DOHH2 (cell line): ENCODE results near the gene MMP23B.
"Not testable (repeated sequence)": the region's sequence is repeated elsewhere in the genome, so short reads cannot be mapped to it uniquely, and the experiment has no call there.

Experiments used
- H3F3A ChIP-seq: fragments of 200-600 bp; sonication (generic), shearing (Covaris generic); 2 replicates; pipeline ENCODE4 v1.6.0; 2016; ENCODE audit warnings: antibody characterized with exemption, mild to moderate bottlenecking; ENCODE audit not compliant: control insufficient read depth, insufficient read depth
- H3K27ac ChIP-seq: fragments of 200-600 bp; sonication (generic); 2 replicates; pipeline ENCODE4 v1.5.1; 2014; ENCODE audit warnings: low read depth, mild to moderate bottlenecking, low read length, moderate library complexity
- H3K27me3 ChIP-seq: fragments of 200-600 bp; sonication (generic); 2 replicates; pipeline ENCODE4 v1.6.1; 2014; ENCODE audit warnings: mild to moderate bottlenecking, low read length, mixed read lengths; ENCODE audit not compliant: control insufficient read depth
- H3K36me3 ChIP-seq: fragments of 200-600 bp; sonication (generic); 2 replicates; pipeline ENCODE4 v1.6.1; 2014; ENCODE audit warnings: mild to moderate bottlenecking, low read length, moderate library complexity, mixed read lengths; ENCODE audit not compliant: control insufficient read depth
- H3K4me1 ChIP-seq: fragments of 200-600 bp; sonication (generic); 2 replicates; pipeline ENCODE4 v1.6.1; 2014; ENCODE audit warnings: mild to moderate bottlenecking, low read length, mixed read lengths; ENCODE audit not compliant: control insufficient read depth
- H3K4me2 ChIP-seq: fragments of 200-600 bp; sonication (generic); 2 replicates; pipeline ENCODE4 v1.6.0; 2014; ENCODE audit warnings: mild to moderate bottlenecking, low read length, moderate library complexity
- H3K4me3 ChIP-seq: fragments of 200-600 bp; sonication (generic); 2 replicates; pipeline ENCODE4 v1.5.1; 2014; ENCODE audit warnings: mild to moderate bottlenecking, low read length, mixed read lengths
- H3K79me2 ChIP-seq: fragments of 200-600 bp; sonication (generic); 2 replicates; pipeline ENCODE4 v1.6.1; 2014; ENCODE audit warnings: mild to moderate bottlenecking, low read length, mixed read lengths; ENCODE audit not compliant: control insufficient read depth
- H3K9me2 ChIP-seq: fragments of 200-600 bp; sonication (generic); replicated peaks from 2 replicates; pipeline ENCODE4 v1.6.1; 2014; ENCODE audit warnings: mild to moderate bottlenecking, low read length, mixed read lengths; ENCODE audit not compliant: control insufficient read depth
- H3K9me3 ChIP-seq: fragments of 200-600 bp; sonication (generic); 2 replicates; pipeline ENCODE4 v1.6.1; 2014; ENCODE audit warnings: antibody characterized with exemption, low read length, mixed read lengths; ENCODE audit not compliant: control insufficient read depth, insufficient read depth
- H4K20me1 ChIP-seq: fragments of 200-600 bp; sonication (generic); 2 replicates; pipeline ENCODE4 v1.6.0; 2014; ENCODE audit warnings: low read depth, mild to moderate bottlenecking, antibody characterized with exemption, low read length, moderate library complexity; ENCODE audit not compliant: control insufficient read depth, insufficient read depth
- CTCF ChIP-seq: fragments of 200-600 bp; sonication (generic); IDR thresholded peaks from one replicate; pipeline ENCODE4 v1.5.1; 2014; ENCODE audit warnings: antibody characterized with exemption, mild to moderate bottlenecking, low read depth, low read length; ENCODE audit not compliant: poor library complexity, severe bottlenecking
- EZH2phosphoT487 ChIP-seq: fragments of 200-600 bp; sonication (generic); IDR thresholded peaks from 2 replicates; pipeline ENCODE4 v1.6.1; 2017; ENCODE audit warnings: borderline replicate concordance, mild to moderate bottlenecking, antibody characterized with exemption, low read length, moderate library complexity, mixed read lengths

MMP23B gene

GRCh38 chr1:1630965-1631781 lies 800 bp upstream of the MMP23B start:
- peak overlapping the region; percentile 60 for H3K4me3 ChIP-seq
- H3K27me3 ChIP-seq: no peaks in the 10 kb centered on the region
- H3K9me3 ChIP-seq: no peaks in the 10 kb centered on the region
- no peaks in the 10 kb centered on the region for H3K9me2 ChIP-seq
- H3K79me2 ChIP-seq: no peaks in the 10 kb centered on the region
- H4K20me1 ChIP-seq: no peaks in the 10 kb centered on the region
- H3K4me2 ChIP-seq: peak overlapping the region; percentile 71
- TF ChIP-seq EZH2phosphoT487 (no peak), CTCF (no peak)
- no peak overlapping the region for H3K27ac ChIP-seq
- peaks cover 20% of the 10 kb centered on the region for H3K4me1 ChIP-seq
- no peaks in the 10 kb centered on the region for H3F3A ChIP-seq
- H3K36me3 ChIP-seq: no peaks in the 10 kb centered on the region

- H4K20me1 ChIP-seq, H3K79me2 ChIP-seq, H3F3A ChIP-seq, H3K27ac ChIP-seq, H3K4me3 ChIP-seq, H3K27me3 ChIP-seq, H3K9me3 ChIP-seq, H3K9me2 ChIP-seq, H3K4me2 ChIP-seq: not testable (repeated sequence)
- Histone ChIP-seq H3K4me1 (peaks cover 20% of the 10 kb centered on the region), H3K36me3 (peaks cover 11% of the 10 kb centered on the region)
These were observed 1.4 kb downstream of the MMP23B start for GRCh38 chr1:1633409-1633808.

- not testable (repeated sequence) for H3K4me3 ChIP-seq, H3K9me3 ChIP-seq, H3K27me3 ChIP-seq, H3K79me2 ChIP-seq, H4K20me1 ChIP-seq, H3K27ac ChIP-seq, H3K4me2 ChIP-seq, H3K4me1 ChIP-seq, H3K9me2 ChIP-seq, H3F3A ChIP-seq
- peaks cover 15% of the 10 kb centered on the region for H3K36me3 ChIP-seq
These were observed 2.6 kb downstream of the MMP23B start for GRCh38 chr1:1634613-1635012.

- H3K9me2 ChIP-seq, H3F3A ChIP-seq, H3K27me3 ChIP-seq, H3K9me3 ChIP-seq, H3K79me2 ChIP-seq, H3K27ac ChIP-seq, H3K4me1 ChIP-seq, H3K4me2 ChIP-seq, H3K4me3 ChIP-seq, H4K20me1 ChIP-seq: not testable (repeated sequence)
- peaks cover 15% of the 10 kb centered on the region for H3K36me3 ChIP-seq
These were observed 4.9 kb downstream of the MMP23B start for GRCh38 chr1:1636621-1637478.

- H4K20me1 ChIP-seq, H3K27me3 ChIP-seq, H3K4me3 ChIP-seq, H3K79me2 ChIP-seq, H3K27ac ChIP-seq, H3K4me2 ChIP-seq, H3K4me1 ChIP-seq, H3K9me3 ChIP-seq, H3F3A ChIP-seq, H3K9me2 ChIP-seq: not testable (repeated sequence)
- peaks cover 15% of the 10 kb centered on the region for H3K36me3 ChIP-seq
These were observed 5.5 kb downstream of the MMP23B start for GRCh38 chr1:1637479-1637875.

- H3K4me1 ChIP-seq: not testable (repeated sequence)
These were observed 6.6 kb downstream of the MMP23B start for GRCh38 chr1:1638528-1638927.

GRCh38 chr1:1639368-1639767 lies 7.4 kb downstream of the MMP23B start:
- H3K9me3 ChIP-seq, H3K27me3 ChIP-seq, H3K27ac ChIP-seq, H3K79me2 ChIP-seq, H3K9me2 ChIP-seq, H3K4me1 ChIP-seq, H4K20me1 ChIP-seq, H3K4me2 ChIP-seq, H3K4me3 ChIP-seq, H3F3A ChIP-seq: not testable (repeated sequence)
- peaks cover 15% of the 10 kb centered on the region for H3K36me3 ChIP-seq

More at GRCh38 chr1:1638528-1638927, 6.6 kb downstream of the MMP23B start:
- H3K4me3 ChIP-seq, H3K27ac ChIP-seq, H3K79me2 ChIP-seq, H3F3A ChIP-seq, H4K20me1 ChIP-seq, H3K9me3 ChIP-seq, H3K4me2 ChIP-seq, H3K9me2 ChIP-seq, H3K27me3 ChIP-seq: not testable (repeated sequence)
- peaks cover 15% of the 10 kb centered on the region for H3K36me3 ChIP-seq
